Dendritic cell treated with granulocyte-macrophage colony-stimulating factor and Interleukin-4, amounts not matched to agents 40 ng/mL and 50 ng/mL, for 4 days (primary cell): ENCODE results near the gene SHISA5.
"Not testable (repeated sequence)": the region's sequence is repeated elsewhere in the genome, so short reads cannot be mapped to it uniquely, and the experiment has no call there.

ENCODE experiments used
- H3K27ac Mint-ChIP-seq: one replicate; pipeline ENCODE4 v1.8.0; 2022; ENCODE audit warnings: mild to moderate bottlenecking, mixed read lengths
- H3K27me3 Mint-ChIP-seq: one replicate; pipeline ENCODE4 v1.8.0; 2022; ENCODE audit warnings: mild to moderate bottlenecking, mixed read lengths
- H3K36me3 Mint-ChIP-seq: one replicate; pipeline ENCODE4 v1.8.0; 2022; ENCODE audit warnings: low read depth, mixed read lengths
- H3K4me1 Mint-ChIP-seq: one replicate; pipeline ENCODE4 v1.8.0; 2022; ENCODE audit warnings: low read depth, mixed read lengths
- H3K4me3 Mint-ChIP-seq: one replicate; pipeline ENCODE4 v1.8.0; 2022; ENCODE audit warnings: mild to moderate bottlenecking, moderate library complexity, mixed read lengths
- H3K9me3 Mint-ChIP-seq: one replicate; pipeline ENCODE4 v1.8.0; 2022; ENCODE audit warnings: mixed read lengths
- intact Hi-C: fragments of 100-400 bp; cut with micrococcal nuclease; formaldehyde crosslinking; loops from one replicate; pipeline ENCODE4 v1.15.0; 2022

SHISA5 gene

GRCh38 chr3:48467473-48468267 lies 36.3 kb downstream of the SHISA5 start:
- intact Hi-C loops: loop anchor here (10.0 kb wide), 1 partner anchor 217 kb away; the partner anchor contains the start of gene NCKIPSD
- Mint-ChIP-seq H3K9me3 (no peaks in the 10 kb centered on the region), H3K27me3 (no peaks in the 10 kb centered on the region), H3K27ac (peak overlapping the region; percentile 100), H3K36me3 (peaks cover 67% of the 10 kb centered on the region), H3K4me3 (peak overlapping the region; percentile 87), H3K4me1 (peaks cover 59% of the 10 kb centered on the region)

DNA sequence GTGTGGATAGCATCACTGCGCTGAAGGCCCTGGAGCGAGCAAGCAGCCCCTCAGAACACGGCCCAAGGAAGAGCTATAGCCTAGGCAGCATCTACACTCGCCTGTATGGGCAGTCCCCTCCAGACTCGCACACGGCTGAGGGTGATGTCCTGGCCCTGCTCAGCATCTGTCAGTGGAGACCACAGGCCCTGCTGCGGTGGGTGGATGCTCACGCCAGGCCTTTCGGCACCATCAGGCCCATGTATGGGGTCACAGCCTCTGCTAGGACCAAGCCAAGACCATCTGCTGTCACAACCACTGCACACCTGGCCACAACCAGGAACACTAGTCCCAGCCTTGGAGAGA lies 36.9 kb downstream of the SHISA5 start:
- H3K9me3 Mint-ChIP-seq: no peaks in the 10 kb centered on the region
- H3K36me3 Mint-ChIP-seq: peaks cover 65% of the 10 kb centered on the region
- peak overlapping the region; percentile 100 for H3K27ac Mint-ChIP-seq
- intact Hi-C loops: loop anchor here (10.0 kb wide), 1 partner anchor 218 kb away; the partner anchor contains the start of gene NCKIPSD
- peak overlapping the region; percentile 87 for H3K4me3 Mint-ChIP-seq
- peaks cover 59% of the 10 kb centered on the region for H3K4me1 Mint-ChIP-seq
- no peaks in the 10 kb centered on the region for H3K27me3 Mint-ChIP-seq

GRCh38 chr3:48466386-48467109 lies 37.4 kb downstream of the SHISA5 start:
- Mint-ChIP-seq H3K36me3 (peaks cover 67% of the 10 kb centered on the region), H3K27me3 (no peaks in the 10 kb centered on the region), H3K27ac (peak overlapping the region; percentile 100), H3K4me3 (peak overlapping the region; percentile 87), H3K4me1 (peaks cover 59% of the 10 kb centered on the region), H3K9me3 (no peaks in the 10 kb centered on the region)
- intact Hi-C loops: loop anchor here (10.0 kb wide), 1 partner anchor 218 kb away; the partner anchor contains the start of gene NCKIPSD

DNA sequence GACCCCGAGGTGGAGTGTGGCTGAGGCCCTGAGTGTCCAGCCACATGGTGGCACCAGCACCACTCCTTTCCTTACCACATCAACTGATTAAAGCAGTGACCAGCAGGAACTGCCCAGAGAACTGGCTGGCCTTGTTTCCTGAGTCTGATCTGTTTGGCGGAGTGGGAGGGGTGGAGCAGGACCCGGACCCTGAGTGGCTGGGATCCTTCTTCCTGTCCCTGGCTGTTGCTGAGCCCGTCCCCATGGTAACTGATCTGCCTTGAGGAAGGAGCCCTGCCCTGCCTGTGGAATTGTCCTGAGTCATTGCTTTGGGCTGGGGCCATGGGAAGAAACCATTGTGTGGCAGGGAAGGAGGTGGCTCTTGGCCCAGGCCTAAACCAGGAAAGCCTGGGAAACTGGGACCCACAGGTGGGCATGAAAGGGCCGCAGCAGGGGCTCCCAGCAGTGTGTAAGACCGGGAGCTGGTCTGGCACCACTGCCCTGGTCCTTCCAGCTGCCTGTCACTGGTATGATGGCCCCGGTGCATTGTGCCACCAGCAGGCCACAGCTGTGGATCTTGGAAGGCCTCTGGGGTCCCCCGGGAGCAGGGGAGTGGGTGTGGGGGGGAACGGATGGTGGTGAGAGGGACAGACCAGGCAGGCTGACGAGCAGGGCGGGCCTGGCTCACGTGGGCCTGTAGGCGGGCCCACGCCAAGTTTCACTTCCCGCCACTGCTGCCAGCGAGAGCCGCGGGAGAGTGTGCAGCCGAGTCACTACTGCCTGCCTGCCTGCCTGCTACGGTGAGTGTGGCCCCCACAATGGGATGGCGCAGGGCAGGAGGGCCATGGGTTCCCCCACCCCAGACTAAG lies 38.2 kb downstream of the SHISA5 start:
- H3K36me3 Mint-ChIP-seq: peaks cover 71% of the 10 kb centered on the region
- no peaks in the 10 kb centered on the region for H3K27me3 Mint-ChIP-seq
- peak overlapping the region; percentile 87 for H3K4me3 Mint-ChIP-seq
- intact Hi-C loops: loop anchor here (1.0 to 10.0 kb wide), 3 partner anchors 8 to 219 kb away; partner anchors contain the start of gene NCKIPSD
- peak overlapping the region; percentile 100 for H3K27ac Mint-ChIP-seq
- H3K9me3 Mint-ChIP-seq: no peaks in the 10 kb centered on the region
- H3K4me1 Mint-ChIP-seq: peaks cover 54% of the 10 kb centered on the region

GRCh38 chr3:48465237-48465530 lies 38.8 kb downstream of the SHISA5 start:
- Mint-ChIP-seq H3K27ac (peak overlapping the region; percentile 100), H3K9me3 (no peaks in the 10 kb centered on the region), H3K27me3 (no peaks in the 10 kb centered on the region), H3K36me3 (peaks cover 71% of the 10 kb centered on the region), H3K4me3 (no peak overlapping the region), H3K4me1 (peaks cover 49% of the 10 kb centered on the region)
- intact Hi-C loops: loop anchor here (1.0 to 10.0 kb wide), 3 partner anchors 8 to 220 kb away; partner anchors contain the start of gene NCKIPSD

DNA sequence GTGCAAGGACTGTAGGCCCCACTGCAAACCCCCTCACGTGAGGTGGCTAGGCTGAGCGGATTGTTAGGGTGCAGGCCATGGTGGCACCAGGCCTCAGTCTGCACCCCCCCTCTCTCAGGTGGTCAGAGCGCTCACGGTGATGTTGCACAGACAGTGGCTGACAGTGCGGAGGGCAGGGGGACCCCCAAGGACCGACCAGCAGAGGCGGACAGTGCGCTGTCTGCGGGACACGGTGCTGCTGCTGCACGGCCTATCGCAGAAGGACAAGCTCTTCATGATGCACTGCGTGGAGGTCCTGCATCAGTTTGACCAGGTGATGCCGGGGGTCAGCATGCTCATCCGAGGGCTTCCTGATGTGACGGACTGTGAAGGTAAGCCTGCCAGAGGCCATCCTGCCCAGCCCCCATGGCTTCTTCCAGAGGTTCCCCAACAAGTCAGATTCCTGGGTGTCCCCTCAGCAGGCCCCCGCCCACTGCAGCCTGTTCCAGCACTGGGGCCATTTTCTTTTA lies 39.2 kb downstream of the SHISA5 start:
- Mint-ChIP-seq H3K27me3 (no peaks in the 10 kb centered on the region), H3K4me3 (no peak overlapping the region), H3K36me3 (peaks cover 71% of the 10 kb centered on the region), H3K9me3 (no peaks in the 10 kb centered on the region), H3K4me1 (peaks cover 45% of the 10 kb centered on the region), H3K27ac (peak overlapping the region; percentile 100)
- intact Hi-C loops: loop anchor here (1.0 to 10.0 kb wide), 3 partner anchors 9 to 220 kb away; partner anchors contain the start of gene NCKIPSD

DNA sequence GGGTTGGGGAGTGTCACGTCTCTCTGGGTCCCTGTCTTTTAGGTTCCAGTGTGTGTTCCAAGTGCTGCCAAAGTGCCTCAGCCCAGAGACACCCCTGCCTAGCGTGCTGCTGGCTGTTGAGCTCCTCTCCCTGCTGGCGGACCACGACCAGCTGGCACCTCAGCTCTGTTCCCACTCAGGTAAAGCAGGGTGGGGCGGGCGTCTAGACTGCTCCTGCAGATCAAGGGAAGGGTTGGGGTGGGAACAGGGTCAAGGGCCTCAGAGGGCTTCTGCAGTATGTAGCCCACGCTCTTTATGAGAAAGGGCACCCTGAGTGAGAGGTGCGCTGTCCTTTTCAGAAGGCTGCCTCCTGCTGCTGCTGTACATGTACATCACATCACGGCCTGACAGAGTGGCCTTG lies 40.3 kb downstream of the SHISA5 start:
- H3K27me3 Mint-ChIP-seq: no peaks in the 10 kb centered on the region
- H3K4me3 Mint-ChIP-seq: no peak overlapping the region
- H3K4me1 Mint-ChIP-seq: peaks cover 34% of the 10 kb centered on the region
- no peak overlapping the region for H3K27ac Mint-ChIP-seq
- intact Hi-C loops: loop anchor here (10.0 kb wide), 1 partner anchor 221 kb away; the partner anchor contains the start of gene NCKIPSD
- H3K9me3 Mint-ChIP-seq: no peaks in the 10 kb centered on the region
- peaks cover 71% of the 10 kb centered on the region for H3K36me3 Mint-ChIP-seq

DNA sequence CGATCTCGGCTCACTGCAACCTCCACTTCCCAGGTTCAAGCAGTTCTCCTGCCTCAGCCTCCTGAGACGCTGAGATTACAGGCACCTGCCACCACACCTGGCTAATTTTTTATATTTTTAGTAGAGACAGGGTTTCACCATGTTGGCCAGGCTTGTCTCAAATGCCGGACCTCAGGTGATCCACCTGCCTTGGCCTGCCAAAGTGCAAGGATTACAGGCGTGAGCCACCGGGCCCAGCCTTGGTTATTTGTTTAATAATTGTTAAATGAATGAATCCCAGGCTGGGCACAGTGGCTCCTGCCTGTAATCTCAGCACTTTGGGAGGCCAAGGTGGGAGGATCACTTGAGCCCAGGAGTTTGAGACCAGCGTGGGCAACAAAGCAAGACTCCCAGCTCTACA lies 42.2 kb downstream of the SHISA5 start:
- not testable (repeated sequence) for H3K9me3 Mint-ChIP-seq, H3K4me3 Mint-ChIP-seq, H3K27me3 Mint-ChIP-seq, H3K27ac Mint-ChIP-seq
- H3K36me3 Mint-ChIP-seq: peaks cover 60% of the 10 kb centered on the region
- intact Hi-C loops: loop anchor here (10.0 kb wide), 1 partner anchor 223 kb away; the partner anchor contains the start of gene NCKIPSD
- peaks cover 15% of the 10 kb centered on the region for H3K4me1 Mint-ChIP-seq

GRCh38 chr3:48460517-48460902 lies 43.5 kb downstream of the SHISA5 start:
- Mint-ChIP-seq H3K4me3 (no peak overlapping the region), H3K27ac (no peak overlapping the region), H3K36me3 (peaks cover 60% of the 10 kb centered on the region), H3K27me3 (no peaks in the 10 kb centered on the region), H3K4me1 (peaks cover 8% of the 10 kb centered on the region), H3K9me3 (no peaks in the 10 kb centered on the region)
- intact Hi-C loops: loop anchor here (10.0 kb wide), 1 partner anchor 224 kb away; the partner anchor contains the start of gene NCKIPSD

- no peaks in the 10 kb centered on the region for H3K27me3 Mint-ChIP-seq
- no peak overlapping the region for H3K27ac Mint-ChIP-seq
- no peaks in the 10 kb centered on the region for H3K9me3 Mint-ChIP-seq
- peaks cover 64% of the 10 kb centered on the region for H3K36me3 Mint-ChIP-seq
- H3K4me3 Mint-ChIP-seq: no peak overlapping the region
- intact Hi-C loops: loop anchor here (10.0 kb wide), 1 partner anchor 225 kb away; the partner anchor contains the start of gene NCKIPSD
- peaks cover 3% of the 10 kb centered on the region for H3K4me1 Mint-ChIP-seq
Observed at GRCh38 chr3:48459773-48460516, 44.0 kb downstream of the SHISA5 start.

- peaks cover 70% of the 10 kb centered on the region for H3K36me3 Mint-ChIP-seq
Observed at GRCh38 chr3:48459331-48459730, 44.6 kb downstream of the SHISA5 start.

DNA sequence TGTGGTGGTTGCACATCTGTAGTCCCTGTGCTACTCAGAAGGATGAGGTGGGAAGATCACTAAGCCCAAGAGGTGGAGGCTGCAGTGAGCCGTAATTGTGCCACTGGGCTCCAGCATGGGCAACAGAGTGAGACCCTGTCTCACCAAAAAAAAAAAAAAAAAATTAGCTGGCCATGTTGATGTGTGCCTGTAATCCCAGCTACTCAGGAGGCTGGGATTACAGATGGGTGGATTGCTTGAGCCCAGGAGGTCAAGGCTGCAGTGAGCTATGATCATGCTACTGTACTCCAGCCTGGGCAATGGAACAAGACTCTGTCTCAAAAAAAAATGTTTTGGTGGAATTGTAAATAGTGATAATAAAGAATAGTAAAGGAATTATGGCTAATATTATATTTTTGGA lies 47.5 kb downstream of the SHISA5 start:
- H3K36me3 Mint-ChIP-seq: peaks cover 90% of the 10 kb centered on the region
- H3K27ac Mint-ChIP-seq: no peak overlapping the region
- intact Hi-C loops: no loop called here
- no peak overlapping the region for H3K4me3 Mint-ChIP-seq
- H3K4me1 Mint-ChIP-seq: no peaks in the 10 kb centered on the region
- H3K9me3 Mint-ChIP-seq: no peaks in the 10 kb centered on the region
- no peaks in the 10 kb centered on the region for H3K27me3 Mint-ChIP-seq

More at GRCh38 chr3:48459331-48459730, 44.6 kb downstream of the SHISA5 start:
- Mint-ChIP-seq H3K9me3 (no peaks in the 10 kb centered on the region), H3K4me1 (no peaks in the 10 kb centered on the region), H3K27me3 (no peaks in the 10 kb centered on the region), H3K27ac (no peak overlapping the region), H3K4me3 (no peak overlapping the region)
- intact Hi-C loops: no loop called here

DNA sequence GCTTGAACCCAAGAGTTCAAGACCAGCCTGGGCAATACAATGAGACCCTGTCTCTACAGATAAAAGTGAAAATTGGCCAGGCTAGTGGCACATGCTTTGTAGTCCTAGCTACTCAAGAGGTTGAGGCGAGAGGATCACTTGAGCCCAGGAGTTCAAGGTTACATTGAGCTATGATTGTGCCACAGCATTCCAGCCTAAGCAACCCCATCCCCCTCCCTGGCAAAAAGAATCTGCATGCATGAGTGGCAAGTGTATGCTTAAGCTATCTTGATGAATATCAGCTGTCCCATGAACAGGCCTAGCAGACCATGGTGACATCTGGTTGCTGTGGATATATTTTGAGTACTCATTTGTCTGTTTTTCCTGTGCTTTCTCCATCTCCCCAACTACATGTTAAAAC lies 52.7 kb downstream of the SHISA5 start:
- peaks cover 69% of the 10 kb centered on the region for H3K36me3 Mint-ChIP-seq
- no peaks in the 10 kb centered on the region for H3K9me3 Mint-ChIP-seq
- H3K27ac Mint-ChIP-seq: no peak overlapping the region
- peaks cover 21% of the 10 kb centered on the region for H3K4me1 Mint-ChIP-seq
- H3K27me3 Mint-ChIP-seq: no peaks in the 10 kb centered on the region
- H3K4me3 Mint-ChIP-seq: no peak overlapping the region
- intact Hi-C loops: no loop called here
